HCT116 (cell line): ENCODE measurements around the gene PPIL1.

Experiments used
- CEBPB ChIP-seq: IDR thresholded peaks from 2 replicates; pipeline ENCODE4 v1.6.1; 2012; ENCODE audit warnings: low read depth
- EZH2 ChIP-seq: fragments of 200-600 bp; sonication (generic); IDR thresholded peaks from 2 replicates; pipeline ENCODE4 v1.6.1; 2017; ENCODE audit warnings: antibody characterized with exemption, mixed run types
- EZH2phosphoT487 ChIP-seq: fragments of 200-600 bp; IDR thresholded peaks from 2 replicates; pipeline ENCODE4 v1.6.1; 2018; ENCODE audit warnings: antibody characterized with exemption, borderline replicate concordance
- JUND ChIP-seq: IDR thresholded peaks from 2 replicates; pipeline ENCODE4 v1.6.1; 2012
- POLR2A ChIP-seq: IDR thresholded peaks from 2 replicates; pipeline ENCODE4 v1.7.0; 2011; ENCODE audit warnings: borderline replicate concordance; ENCODE audit not compliant: insufficient read depth, insufficient read length; ENCODE audit errors: extremely low read depth
- RAD21 ChIP-seq: IDR thresholded peaks from 2 replicates; pipeline ENCODE4 v1.6.1; 2012; ENCODE audit warnings: low read depth, mild to moderate bottlenecking
- SIN3A ChIP-seq: IDR thresholded peaks from 2 replicates; pipeline ENCODE4 v1.6.1; 2012; ENCODE audit warnings: low read depth
- YY1 ChIP-seq: IDR thresholded peaks from 2 replicates; pipeline ENCODE4 v1.6.1; 2011; ENCODE audit warnings: low read length, low read depth, moderate library complexity, mild to moderate bottlenecking; ENCODE audit not compliant: insufficient replicate concordance; ENCODE audit errors: extremely low read depth
- ZNF274 ChIP-seq: fragments of 200-500 bp; sonication (Bioruptor generic); IDR thresholded peaks from 2 replicates; pipeline ENCODE4 v1.6.1; 2014; ENCODE audit warnings: mild to moderate bottlenecking, low read depth, low read length, inconsistent platforms
- TF ChIP-seq, protein P1 (sequence below): IDR thresholded peaks from 2 replicates; pipeline ENCODE4 v1.6.1; 2012
- TF ChIP-seq, protein P2 (sequence below), 3 experiments: fragments of 200-600 bp in 1 of 3; sonication (generic) in 1 of 3; IDR thresholded peaks in 2 of 3; conservative IDR thresholded peaks in 1 of 3; 2 replicates each; pipeline ENCODE4 v1.5.1; 2012 to 2017; ENCODE audit warnings: low read depth in 2 of 3, low read length in 2 of 3, antibody characterized with exemption in 1 of 3, borderline replicate concordance in 1 of 3, control low read depth in 1 of 3, mild to moderate bottlenecking in 1 of 3, mixed read lengths in 1 of 3, mixed run types in 1 of 3, moderate library complexity in 1 of 3; ENCODE audit not compliant: insufficient read depth in 1 of 3
- TF ChIP-seq, protein P3 (sequence below): IDR thresholded peaks from 2 replicates; pipeline ENCODE4 v1.6.1; 2011; ENCODE audit warnings: mild to moderate bottlenecking, low read length, moderate library complexity; ENCODE audit not compliant: insufficient replicate concordance; ENCODE audit errors: extremely low read depth

DNA sequence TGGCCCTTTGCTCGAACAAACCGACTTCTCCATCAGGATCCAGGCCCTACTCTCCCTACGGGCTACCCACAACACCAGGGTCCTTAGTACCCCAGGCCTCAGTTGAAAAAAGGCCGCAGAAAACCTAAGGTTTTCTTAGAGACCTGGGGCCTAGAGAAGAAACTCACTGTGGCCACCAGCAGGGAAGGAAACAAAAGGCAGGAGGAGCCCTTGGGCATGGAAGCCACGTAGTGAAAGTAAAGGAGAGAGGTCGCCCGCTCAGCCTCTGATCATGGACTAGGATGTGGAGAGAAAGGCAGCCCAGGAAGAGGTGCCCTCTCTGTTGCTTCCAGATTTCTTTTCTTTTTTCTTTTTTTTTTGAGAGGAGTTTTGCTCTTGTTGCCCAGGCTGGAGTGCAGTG lies 66.9 kb downstream of the PPIL1 start:
- TF ChIP-seq JUND (no peak), CEBPB (no peak), EZH2 (no peak), ZNF274 (no peak), RAD21 (no peak), YY1 (no peak), EZH2phosphoT487 (no peak), POLR2A (no peak), SIN3A (no peak)
- TF ChIP-seq, protein P1, sequence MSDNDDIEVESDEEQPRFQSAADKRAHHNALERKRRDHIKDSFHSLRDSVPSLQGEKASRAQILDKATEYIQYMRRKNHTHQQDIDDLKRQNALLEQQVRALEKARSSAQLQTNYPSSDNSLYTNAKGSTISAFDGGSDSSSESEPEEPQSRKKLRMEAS: no peak
- TF ChIP-seq, protein P2, sequence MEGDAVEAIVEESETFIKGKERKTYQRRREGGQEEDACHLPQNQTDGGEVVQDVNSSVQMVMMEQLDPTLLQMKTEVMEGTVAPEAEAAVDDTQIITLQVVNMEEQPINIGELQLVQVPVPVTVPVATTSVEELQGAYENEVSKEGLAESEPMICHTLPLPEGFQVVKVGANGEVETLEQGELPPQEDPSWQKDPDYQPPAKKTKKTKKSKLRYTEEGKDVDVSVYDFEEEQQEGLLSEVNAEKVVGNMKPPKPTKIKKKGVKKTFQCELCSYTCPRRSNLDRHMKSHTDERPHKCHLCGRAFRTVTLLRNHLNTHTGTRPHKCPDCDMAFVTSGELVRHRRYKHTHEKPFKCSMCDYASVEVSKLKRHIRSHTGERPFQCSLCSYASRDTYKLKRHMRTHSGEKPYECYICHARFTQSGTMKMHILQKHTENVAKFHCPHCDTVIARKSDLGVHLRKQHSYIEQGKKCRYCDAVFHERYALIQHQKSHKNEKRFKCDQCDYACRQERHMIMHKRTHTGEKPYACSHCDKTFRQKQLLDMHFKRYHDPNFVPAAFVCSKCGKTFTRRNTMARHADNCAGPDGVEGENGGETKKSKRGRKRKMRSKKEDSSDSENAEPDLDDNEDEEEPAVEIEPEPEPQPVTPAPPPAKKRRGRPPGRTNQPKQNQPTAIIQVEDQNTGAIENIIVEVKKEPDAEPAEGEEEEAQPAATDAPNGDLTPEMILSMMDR (IDR thresholded peaks at IDR 0.05 in 2 of 3, conservative IDR thresholded peaks at IDR 0.05 in 1 of 3; ENCODE audit: borderline replicate concordance in 1 of 3, insufficient read depth in 1 of 3, low read depth in 2 of 3, low read length in 2 of 3): no peak
- TF ChIP-seq, protein P3, sequence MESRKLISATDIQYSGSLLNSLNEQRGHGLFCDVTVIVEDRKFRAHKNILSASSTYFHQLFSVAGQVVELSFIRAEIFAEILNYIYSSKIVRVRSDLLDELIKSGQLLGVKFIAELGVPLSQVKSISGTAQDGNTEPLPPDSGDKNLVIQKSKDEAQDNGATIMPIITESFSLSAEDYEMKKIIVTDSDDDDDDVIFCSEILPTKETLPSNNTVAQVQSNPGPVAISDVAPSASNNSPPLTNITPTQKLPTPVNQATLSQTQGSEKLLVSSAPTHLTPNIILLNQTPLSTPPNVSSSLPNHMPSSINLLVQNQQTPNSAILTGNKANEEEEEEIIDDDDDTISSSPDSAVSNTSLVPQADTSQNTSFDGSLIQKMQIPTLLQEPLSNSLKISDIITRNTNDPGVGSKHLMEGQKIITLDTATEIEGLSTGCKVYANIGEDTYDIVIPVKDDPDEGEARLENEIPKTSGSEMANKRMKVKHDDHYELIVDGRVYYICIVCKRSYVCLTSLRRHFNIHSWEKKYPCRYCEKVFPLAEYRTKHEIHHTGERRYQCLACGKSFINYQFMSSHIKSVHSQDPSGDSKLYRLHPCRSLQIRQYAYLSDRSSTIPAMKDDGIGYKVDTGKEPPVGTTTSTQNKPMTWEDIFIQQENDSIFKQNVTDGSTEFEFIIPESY: no peak
